ENCODE results near the gene PSEN1. TPM values are rescaled to one million over a fixed set of nuclear protein-coding genes. Genes with fewer than 3 reads are reported as not detected.

The PSEN1 gene
- total and polyA plus RNA-seq, 2 donors (not counting 3 experiments of a cell fraction or from before 2014, with no cell fraction given): 16.5 to 36.8 TPM

DNA sequence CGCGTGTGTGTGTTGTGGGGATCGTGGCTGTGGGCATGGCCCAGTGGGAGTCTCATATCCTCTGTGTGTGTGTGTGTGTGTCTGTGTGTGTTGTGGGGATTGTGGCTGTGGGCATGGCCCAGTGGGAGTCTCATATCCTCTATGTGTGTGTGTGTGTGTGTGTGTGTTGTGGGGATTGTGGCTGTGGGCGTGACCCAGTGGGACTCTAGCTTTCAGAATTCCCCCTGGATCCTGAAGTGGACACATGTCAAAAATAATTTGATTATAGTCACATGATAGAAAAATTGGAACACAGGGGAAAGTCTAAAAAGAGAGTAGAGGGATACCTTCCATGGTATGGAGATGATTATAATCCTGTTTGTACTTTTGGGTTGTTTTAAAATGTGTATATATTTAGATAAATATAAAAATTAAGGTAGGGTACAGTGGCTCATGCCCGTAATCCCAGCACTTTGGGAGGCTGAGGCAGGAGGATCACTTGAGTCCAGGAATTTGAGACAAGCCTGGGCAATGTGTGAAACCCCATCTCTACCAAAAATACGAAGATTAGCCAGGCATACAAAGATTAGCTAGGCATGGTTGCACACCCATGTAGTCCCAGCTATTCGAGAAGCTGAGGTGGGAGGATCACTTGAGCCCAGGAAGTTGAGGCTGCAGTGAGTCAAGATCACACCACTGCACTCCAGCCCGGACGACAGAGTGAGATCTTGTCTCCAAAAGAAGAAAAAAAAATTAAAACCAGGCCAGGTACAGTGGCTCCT lies 112.0 kb downstream of the PSEN1 start:
- CTCF ChIA-PET: interaction anchor here (0.6 to 1.1 kb wide), 3 partner anchors 10 to 224 kb away, joined by 3 to 4 read pairs (median 3); no protein-coding TSS in a partner anchor
- Histone ChIP-seq H2AFZ (ENCODE audit: low read depth, low read length) (no peak overlapping the region), H3K27ac (ENCODE audit: insufficient read depth, low read depth, low read length) (no peak overlapping the region), H3K79me2 (ENCODE audit: control insufficient read depth, insufficient read depth, low read length) (no peaks in the 10 kb centered on the region), H3K4me3 (replicated peaks in 1 of 3; ENCODE audit: insufficient read depth in 1 of 3, low read depth in 1 of 3, low read length in 3 of 3) (no peak overlapping the region), H3K36me3 (ENCODE audit: control insufficient read depth in 2 of 2, extremely low read depth in 1 of 2, insufficient read depth in 2 of 2, low read length in 2 of 2) (no peaks in the 10 kb centered on the region), H3K9me3 (replicated peaks; ENCODE audit: control insufficient read depth, insufficient read depth, low read length) (no peaks in the 10 kb centered on the region), H3K27me3 (ENCODE audit: control insufficient read depth in 2 of 2, insufficient read depth in 2 of 2, low read length in 2 of 2) (no peaks in the 10 kb centered on the region), H3K9ac (replicated peaks; ENCODE audit: extremely low read depth, insufficient read depth, low read length) (no peak overlapping the region), H3K9me1 (replicated peaks; ENCODE audit: control insufficient read depth, extremely low read depth, insufficient read depth, low read length) (no peaks in the 10 kb centered on the region), H4K20me1 (replicated peaks; ENCODE audit: control insufficient read depth, extremely low read depth, insufficient read depth, low read length) (no peaks in the 10 kb centered on the region), H3K4me2 (ENCODE audit: insufficient read depth, low read length) (no peak overlapping the region), H3K4me1 (ENCODE audit: control insufficient read depth, extremely low read depth, insufficient read depth, low read length) (peaks cover 11% of the 10 kb centered on the region)
- dilution Hi-C loops (cut with MboI; ENCODE audit: extremely low pct_ligation_motif_present, low sequenced_read_pairs) (no loop called here), intact Hi-C loops (cut with micrococcal nuclease) (no loop called here)
- no peak for DNase-seq (ENCODE audit: low read depth, low spot score)
- FAIRE-seq: peak; percentile 15
- no TSS peak for BruUV-seq (replicated peaks)
- POLR2A ChIA-PET: no interaction called here
- TF ChIP-seq, protein P1, sequence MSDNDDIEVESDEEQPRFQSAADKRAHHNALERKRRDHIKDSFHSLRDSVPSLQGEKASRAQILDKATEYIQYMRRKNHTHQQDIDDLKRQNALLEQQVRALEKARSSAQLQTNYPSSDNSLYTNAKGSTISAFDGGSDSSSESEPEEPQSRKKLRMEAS (IDR thresholded peaks at IDR 0.05; ENCODE audit: insufficient read depth, insufficient read length): no peak
- TF ChIP-seq POLR2A (IDR thresholded peaks at IDR 0.05; ENCODE audit: low read depth, low read length) (no peak), MYC (IDR thresholded peaks at IDR 0.05; ENCODE audit: low read depth, low read length) (no peak), JUN (IDR thresholded peaks at IDR 0.05; ENCODE audit: borderline replicate concordance, insufficient read depth, insufficient read length, low read depth) (no peak), EZH2 (IDR thresholded peaks at IDR 0.05; ENCODE audit: borderline replicate concordance, low read depth, low read length, severe bottlenecking) (no peak)

DNA sequence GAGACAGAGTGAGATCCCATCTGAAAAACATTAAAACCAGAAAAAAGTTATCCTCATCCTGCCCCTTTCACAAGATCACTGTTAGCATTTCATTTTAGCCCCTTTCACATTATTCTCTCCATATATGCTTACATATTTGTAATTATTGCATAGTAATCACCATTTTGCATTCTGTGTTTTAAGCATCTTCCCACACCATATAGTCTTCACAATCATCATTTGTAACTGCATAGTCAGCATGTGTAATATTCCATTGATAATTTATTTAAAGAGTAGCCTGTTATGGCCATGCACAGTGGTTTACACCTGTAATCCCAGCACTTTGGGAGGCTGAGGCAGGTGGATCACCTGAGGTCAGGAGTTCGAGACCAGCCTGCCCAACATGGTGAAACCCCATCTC lies 112.8 kb downstream of the PSEN1 start:
- Histone ChIP-seq H2AFZ (ENCODE audit: low read depth, low read length) (no peak overlapping the region), H3K9me3 (replicated peaks; ENCODE audit: control insufficient read depth, insufficient read depth, low read length) (no peaks in the 10 kb centered on the region), H3K36me3 (ENCODE audit: control insufficient read depth in 2 of 2, extremely low read depth in 1 of 2, insufficient read depth in 2 of 2, low read length in 2 of 2) (no peaks in the 10 kb centered on the region), H3K79me2 (ENCODE audit: control insufficient read depth, insufficient read depth, low read length) (no peaks in the 10 kb centered on the region), H3K4me3 (replicated peaks in 1 of 3; ENCODE audit: insufficient read depth in 1 of 3, low read depth in 1 of 3, low read length in 3 of 3) (no peak overlapping the region), H3K27ac (ENCODE audit: insufficient read depth, low read depth, low read length) (no peak overlapping the region), H3K9me1 (replicated peaks; ENCODE audit: control insufficient read depth, extremely low read depth, insufficient read depth, low read length) (no peaks in the 10 kb centered on the region), H3K4me1 (ENCODE audit: control insufficient read depth, extremely low read depth, insufficient read depth, low read length) (peaks cover 11% of the 10 kb centered on the region), H3K9ac (replicated peaks; ENCODE audit: extremely low read depth, insufficient read depth, low read length) (no peak overlapping the region), H3K27me3 (ENCODE audit: control insufficient read depth in 2 of 2, insufficient read depth in 2 of 2, low read length in 2 of 2) (no peaks in the 10 kb centered on the region), H3K4me2 (ENCODE audit: insufficient read depth, low read length) (no peak overlapping the region), H4K20me1 (replicated peaks; ENCODE audit: control insufficient read depth, extremely low read depth, insufficient read depth, low read length) (no peaks in the 10 kb centered on the region)
- intact Hi-C loops (cut with micrococcal nuclease) (no loop called here), dilution Hi-C loops (cut with MboI; ENCODE audit: extremely low pct_ligation_motif_present, low sequenced_read_pairs) (no loop called here)
- POLR2A ChIA-PET: no interaction called here
- no TSS peak for BruUV-seq (replicated peaks)
- no peak for DNase-seq (ENCODE audit: low read depth, low spot score)
- CTCF ChIA-PET: interaction anchor here (0.6 to 0.7 kb wide), 2 partner anchors 11 to 14 kb away, joined by 3 to 4 read pairs; no protein-coding TSS in a partner anchor
- FAIRE-seq: no peak
- TF ChIP-seq GATA2 (IDR thresholded peaks at IDR 0.05; ENCODE audit: insufficient read depth, insufficient read length, low read depth, low read length) (no peak), FOS (IDR thresholded peaks at IDR 0.05; ENCODE audit: borderline replicate concordance, insufficient read depth, low read length) (no peak), JUN (IDR thresholded peaks at IDR 0.05; ENCODE audit: borderline replicate concordance, insufficient read depth, insufficient read length, low read depth) (no peak), POLR2AphosphoS5 (IDR thresholded peaks at IDR 0.05; ENCODE audit: insufficient read depth, low read depth, low read length) (no peak), EZH2 (IDR thresholded peaks at IDR 0.05; ENCODE audit: borderline replicate concordance, low read depth, low read length, severe bottlenecking) (no peak)
- TF ChIP-seq, protein P1 (IDR thresholded peaks at IDR 0.05; ENCODE audit: insufficient read depth, insufficient read length): no peak
- TF ChIP-seq, protein P2, sequence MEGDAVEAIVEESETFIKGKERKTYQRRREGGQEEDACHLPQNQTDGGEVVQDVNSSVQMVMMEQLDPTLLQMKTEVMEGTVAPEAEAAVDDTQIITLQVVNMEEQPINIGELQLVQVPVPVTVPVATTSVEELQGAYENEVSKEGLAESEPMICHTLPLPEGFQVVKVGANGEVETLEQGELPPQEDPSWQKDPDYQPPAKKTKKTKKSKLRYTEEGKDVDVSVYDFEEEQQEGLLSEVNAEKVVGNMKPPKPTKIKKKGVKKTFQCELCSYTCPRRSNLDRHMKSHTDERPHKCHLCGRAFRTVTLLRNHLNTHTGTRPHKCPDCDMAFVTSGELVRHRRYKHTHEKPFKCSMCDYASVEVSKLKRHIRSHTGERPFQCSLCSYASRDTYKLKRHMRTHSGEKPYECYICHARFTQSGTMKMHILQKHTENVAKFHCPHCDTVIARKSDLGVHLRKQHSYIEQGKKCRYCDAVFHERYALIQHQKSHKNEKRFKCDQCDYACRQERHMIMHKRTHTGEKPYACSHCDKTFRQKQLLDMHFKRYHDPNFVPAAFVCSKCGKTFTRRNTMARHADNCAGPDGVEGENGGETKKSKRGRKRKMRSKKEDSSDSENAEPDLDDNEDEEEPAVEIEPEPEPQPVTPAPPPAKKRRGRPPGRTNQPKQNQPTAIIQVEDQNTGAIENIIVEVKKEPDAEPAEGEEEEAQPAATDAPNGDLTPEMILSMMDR (IDR thresholded peaks at IDR 0.05; ENCODE audit: extremely low read depth in 1 of 2, insufficient read depth in 1 of 2, low read depth in 1 of 2, low read length in 2 of 2): no peak

All from endothelial cell of umbilical vein (primary cell).